B cell (primary cell): Measurements from ENCODE around the gene MGMT.

ENCODE experiments used
- EZH2 ChIP-seq: IDR thresholded peaks from 2 replicates; pipeline ENCODE4 v1.6.1; 2012; ENCODE audit warnings: borderline replicate concordance, low read depth, mild to moderate bottlenecking, moderate library complexity, low read length; ENCODE audit not compliant: insufficient read depth, poor library complexity, severe bottlenecking
- TF ChIP-seq, protein P1 (sequence below): fragments of 200-600 bp; IDR thresholded peaks from one replicate; pipeline ENCODE4 v1.8.0; 2022; ENCODE audit warnings: antibody characterized with exemption, mild to moderate bottlenecking

DNA sequence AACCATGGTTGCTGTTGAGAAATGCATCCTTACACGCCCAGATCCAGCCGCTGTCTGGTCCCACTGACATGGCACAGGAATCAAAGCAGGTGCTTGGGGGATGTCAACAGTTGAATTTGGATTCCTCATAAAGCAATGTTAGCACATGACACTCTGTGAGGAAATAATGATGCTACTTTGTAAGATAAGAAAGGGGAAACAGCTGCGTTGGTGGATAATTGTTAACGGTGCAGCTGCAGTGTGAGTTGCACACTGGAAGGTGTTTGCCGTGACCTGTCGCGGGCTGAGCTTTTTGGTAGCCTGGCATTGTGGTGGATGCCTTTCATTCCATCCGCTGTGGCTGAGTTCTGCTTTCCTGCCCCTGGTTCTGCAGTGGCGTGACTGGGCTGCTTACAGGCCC is 113.9 kb downstream of the MGMT start:
- no peak for TF ChIP-seq EZH2
- TF ChIP-seq, protein P1, sequence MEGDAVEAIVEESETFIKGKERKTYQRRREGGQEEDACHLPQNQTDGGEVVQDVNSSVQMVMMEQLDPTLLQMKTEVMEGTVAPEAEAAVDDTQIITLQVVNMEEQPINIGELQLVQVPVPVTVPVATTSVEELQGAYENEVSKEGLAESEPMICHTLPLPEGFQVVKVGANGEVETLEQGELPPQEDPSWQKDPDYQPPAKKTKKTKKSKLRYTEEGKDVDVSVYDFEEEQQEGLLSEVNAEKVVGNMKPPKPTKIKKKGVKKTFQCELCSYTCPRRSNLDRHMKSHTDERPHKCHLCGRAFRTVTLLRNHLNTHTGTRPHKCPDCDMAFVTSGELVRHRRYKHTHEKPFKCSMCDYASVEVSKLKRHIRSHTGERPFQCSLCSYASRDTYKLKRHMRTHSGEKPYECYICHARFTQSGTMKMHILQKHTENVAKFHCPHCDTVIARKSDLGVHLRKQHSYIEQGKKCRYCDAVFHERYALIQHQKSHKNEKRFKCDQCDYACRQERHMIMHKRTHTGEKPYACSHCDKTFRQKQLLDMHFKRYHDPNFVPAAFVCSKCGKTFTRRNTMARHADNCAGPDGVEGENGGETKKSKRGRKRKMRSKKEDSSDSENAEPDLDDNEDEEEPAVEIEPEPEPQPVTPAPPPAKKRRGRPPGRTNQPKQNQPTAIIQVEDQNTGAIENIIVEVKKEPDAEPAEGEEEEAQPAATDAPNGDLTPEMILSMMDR = no peak
